Daoy (cell line): ENCODE data around the gene TNFSF15. TPM values are rescaled to one million over a fixed set of nuclear protein-coding genes. Genes with fewer than 3 reads are reported as not detected.

Experiments
- DNase-seq: peaks from one replicate; pipeline ENCODE4 v3.0.0-alpha.2; 2015; ENCODE audit warnings: low read depth
- total RNA-seq: library from RNA; depleted of rRNA; stranded (reverse); fragments of >200 nt; shearing (Covaris generic); gene quantifications from 2 replicates; pipeline ENCODE4 v1.2.3, GENCODE V29; 2014

TNFSF15 gene
- total RNA-seq, 1 experiment from 2014 or later: not detected

DNA sequence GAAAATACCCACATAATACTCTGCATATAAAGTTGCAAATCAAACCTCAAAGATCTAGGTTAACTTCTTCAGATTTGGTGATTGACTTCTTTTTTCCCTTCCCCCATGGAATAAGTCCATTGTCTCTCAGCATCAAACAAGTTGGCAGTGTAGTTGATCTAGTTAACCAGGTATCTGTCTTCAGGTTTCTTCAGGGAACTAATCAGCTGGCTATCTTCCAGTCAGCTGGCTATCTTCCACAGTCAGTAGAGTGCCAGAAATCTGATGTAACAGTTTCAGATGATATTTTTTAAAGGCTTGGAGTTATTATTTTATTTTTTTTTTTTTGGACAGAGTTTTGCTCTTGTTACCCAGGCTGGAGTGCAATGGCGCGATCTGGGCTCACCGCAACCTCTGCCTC lies 16.8 kb downstream of the TNFSF15 start:
- no peak for DNase-seq

DNA sequence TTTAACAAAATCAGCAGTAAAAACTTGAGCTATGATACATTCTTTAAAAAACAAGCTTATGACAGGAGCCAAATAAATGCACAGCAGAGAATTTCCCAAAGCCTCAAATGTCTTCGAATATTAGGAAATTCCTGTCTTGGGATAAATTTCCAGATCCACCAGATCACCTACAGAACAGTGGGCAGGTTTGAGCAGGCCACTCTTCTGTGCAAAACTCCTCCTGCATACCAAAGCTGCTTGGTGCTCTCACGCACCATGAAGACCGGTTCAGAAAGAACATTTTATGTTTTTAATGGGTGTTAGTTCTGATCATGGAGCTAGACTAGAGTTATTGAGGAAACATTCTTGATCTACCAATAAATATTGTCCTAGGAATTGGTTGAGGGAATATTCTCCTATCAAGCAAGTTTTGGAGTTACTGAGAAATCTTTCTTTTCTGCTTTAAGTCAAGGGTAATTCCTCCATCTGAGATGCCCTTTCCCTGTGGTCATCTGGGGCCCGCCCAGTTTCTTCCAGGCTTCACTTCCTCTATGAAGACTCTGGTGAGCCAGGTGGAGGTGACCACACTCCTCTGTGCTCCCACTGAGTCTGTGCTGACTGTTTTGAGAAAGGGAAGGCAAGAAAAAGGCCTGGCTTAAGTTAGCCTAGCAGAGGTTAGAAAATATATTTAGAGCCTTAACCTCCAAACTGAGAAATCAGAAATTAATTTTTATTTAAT lies 17.9 kb downstream of the TNFSF15 start:
- no peak for DNase-seq

DNA sequence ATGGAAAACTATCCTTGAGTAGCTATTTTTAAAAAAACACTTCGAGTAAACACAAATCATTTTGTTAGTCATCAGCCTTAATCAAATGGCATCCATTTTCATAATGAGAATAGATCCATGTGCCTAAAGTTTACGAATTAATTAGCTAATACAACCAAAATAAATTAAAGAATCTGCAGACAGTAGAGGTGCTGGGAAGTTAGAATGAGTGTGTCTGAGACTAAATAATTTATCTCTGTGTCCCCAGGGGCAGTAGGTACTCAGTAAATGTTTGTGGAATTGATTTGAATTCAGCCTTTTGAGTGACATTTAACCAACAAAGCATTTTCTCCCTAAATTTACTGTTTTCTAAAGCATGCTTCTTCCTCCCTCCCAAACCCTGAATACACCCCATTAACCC lies 18.6 kb downstream of the TNFSF15 start:
- DNase-seq: no peak

DNA sequence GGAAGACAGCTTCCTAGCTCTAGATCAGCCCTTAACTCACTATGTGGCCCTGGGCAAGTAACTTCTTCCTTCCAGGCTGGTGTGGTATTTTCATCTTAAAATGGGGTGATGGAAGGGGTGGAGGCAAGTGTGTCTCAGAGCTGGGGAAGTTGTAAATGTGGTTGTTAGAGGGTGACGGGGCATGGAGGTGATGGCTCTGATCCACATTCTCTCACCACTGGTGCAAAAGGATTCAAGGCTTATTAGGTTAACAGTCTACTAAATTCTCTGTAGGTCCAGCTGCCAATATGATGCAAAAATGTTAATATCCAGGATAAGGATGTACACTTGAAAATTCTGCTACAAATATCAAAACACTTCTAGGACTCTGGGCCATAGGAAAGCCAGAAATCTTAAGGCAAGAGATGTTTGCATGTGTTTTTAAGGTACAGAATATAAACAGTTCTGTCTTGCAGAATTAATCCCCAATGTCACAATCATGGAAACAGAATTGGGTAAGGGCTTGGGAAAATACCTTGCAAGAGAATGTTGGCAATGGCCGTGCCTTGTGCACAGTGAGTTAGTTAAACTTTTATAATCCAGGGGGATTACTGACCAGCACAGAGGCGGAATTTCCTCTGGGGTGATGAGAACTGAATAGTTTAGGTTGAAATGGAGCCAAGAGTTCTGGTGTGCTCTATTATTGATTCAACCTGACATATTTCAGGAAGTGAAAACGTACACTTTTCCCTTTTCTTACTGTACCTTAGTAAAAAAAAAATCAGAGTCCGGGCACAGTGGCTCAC lies 19.8 kb downstream of the TNFSF15 start:
- no peak for DNase-seq

DNA sequence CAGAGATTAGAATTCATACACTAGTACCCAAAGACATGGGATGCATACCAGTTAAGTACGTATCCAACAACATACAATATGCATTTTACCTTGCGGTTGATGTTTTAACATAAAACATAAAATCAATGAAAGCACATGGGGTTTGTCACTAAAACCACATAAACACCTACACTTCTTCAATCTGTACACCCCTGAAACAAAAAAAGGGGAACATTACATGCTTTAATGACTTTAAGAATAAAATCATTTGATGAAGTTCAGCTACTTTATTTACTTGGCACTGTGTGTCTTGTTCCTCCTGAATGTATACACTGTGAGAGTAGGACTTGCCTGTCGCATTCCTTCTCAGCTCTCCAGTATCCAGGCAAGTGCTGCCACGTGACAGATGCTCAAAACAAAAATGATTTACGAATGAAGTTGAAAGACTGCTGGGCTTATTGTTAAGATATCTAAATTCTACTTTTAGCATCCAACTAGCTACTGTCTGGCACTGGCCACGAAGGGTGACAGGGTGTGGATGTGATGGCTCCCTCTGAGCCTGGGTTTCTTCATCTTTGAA lies 21.0 kb downstream of the TNFSF15 start:
- DNase-seq: no peak

DNA sequence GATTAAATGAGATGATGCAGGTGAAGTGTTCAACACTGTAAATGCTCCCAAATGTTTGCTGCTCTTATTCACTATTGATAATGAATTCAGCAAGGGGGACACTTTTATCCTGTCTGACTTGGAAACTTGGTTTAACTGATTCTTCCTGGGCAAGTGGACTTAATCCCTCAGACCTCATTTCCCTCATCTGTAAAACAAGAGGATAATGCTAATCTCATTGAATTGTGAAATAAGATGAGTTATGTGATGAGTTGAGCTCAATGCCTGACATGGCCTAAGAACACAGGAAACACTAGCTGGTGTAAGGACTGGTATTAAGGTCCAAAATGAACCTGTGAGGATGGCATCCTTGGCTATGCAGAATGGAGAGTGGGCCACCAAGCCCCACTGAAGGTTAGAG lies 23.3 kb downstream of the TNFSF15 start:
- no peak for DNase-seq

DNA sequence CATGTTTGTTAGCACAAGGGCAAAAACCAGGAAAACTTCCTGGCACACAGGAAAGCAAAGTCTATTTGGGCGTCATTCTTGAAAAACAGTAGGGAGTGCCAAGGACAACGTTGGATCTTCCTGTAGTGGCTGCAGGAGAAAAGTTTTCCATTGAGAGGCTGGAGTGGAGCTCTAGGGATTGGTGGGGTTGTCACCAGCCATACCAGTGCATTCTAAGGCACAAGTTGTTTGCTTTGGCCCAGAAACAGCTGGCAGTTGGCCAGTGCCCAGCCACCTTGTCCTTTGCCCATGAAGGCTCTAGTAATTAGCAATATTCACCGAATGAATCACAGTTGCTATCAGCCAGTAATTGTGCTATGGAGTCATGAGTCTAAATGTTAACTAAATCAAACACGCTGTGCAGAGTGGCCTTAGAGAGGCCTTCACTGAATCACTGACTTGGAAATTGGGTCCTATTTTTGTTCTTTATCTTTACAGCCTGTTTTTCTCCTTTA lies 26.4 kb downstream of the TNFSF15 start:
- DNase-seq: peak; percentile 96

DNA sequence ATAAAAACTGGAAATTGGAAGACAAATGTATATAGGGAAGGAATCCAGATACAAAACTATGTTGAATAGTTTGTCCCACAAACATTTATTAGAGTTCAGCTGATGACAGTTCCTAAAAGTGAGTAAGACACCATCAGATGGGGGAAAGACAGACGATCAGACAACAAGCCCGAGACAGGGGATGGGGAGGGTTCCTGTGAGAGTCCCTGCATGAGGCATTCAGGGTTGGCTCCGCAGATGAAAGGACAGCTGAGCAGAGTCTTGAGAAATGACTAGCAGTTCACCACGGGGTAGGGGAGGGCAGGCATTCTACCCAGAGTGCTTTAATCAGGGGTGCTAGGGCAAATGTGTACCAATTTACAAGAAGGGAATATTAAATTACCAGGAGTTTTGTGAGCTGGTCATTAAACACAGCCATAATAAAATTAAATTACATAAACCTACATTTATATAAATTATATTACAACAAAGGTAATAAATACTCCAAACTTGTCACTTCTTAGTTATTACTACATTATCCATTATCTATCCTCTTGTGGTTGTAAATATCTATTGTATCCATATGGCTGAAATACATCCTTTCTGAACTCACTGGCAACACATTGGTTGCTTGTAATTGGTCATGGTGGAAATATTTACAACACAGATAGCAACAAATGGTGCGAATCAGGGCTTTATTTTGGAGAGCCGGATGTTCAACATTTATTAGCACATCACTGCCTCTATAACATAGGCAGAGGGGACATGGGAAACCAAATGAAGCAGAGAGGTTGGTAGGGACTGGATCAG lies 27.8 kb downstream of the TNFSF15 start:
- no peak for DNase-seq

DNA sequence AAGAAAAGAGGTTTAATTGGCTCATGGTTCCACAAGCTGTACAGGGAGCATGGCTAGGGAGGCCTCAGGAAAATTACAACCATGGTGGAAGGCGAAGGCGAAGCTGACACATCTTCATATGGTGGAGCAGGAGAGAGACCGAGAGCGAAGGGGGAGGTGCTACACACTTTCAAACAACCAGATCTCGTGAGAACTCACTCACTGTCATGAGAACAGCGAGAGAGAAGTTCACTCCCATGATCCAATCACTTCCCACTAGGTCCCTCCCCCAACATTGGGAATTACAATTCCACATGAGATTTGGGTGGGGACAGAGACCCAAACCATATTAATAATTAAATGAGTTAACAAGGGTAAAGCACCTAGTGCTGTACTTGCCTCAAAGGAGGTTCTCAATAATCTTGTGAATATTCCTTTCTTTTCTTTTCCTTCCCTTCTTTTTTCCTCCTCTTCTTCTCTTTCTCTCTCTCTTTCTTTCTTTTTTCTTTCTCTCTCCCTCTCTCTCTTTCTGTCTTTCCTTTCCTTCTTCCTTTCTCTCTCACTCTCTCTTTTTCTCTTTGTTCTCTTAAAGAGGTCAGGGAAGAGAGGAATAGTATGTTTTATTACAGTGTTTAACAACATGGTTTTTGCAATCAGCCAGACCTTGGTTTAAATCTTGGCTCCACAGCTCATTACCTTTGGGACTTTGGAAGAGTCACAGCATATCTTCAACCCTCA lies 29.0 kb downstream of the TNFSF15 start:
- no peak for DNase-seq

DNA sequence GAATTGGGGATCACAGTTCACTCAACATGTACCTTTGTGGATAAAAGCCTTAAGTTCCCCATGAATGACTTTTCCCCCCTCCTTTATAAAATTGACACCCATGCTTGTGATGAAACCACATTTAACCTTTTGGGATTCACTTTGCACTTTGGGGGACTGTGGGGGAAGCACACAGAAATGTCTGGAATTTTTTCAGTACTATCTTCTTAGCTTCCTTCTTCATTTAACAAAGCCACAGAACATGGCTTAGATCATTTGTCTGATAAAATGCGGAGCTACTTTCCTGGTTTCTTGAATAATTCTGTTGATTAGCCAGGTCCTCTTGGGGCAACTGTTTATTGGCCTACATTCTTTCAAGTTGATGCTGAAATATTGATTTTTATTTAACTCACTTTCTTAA lies 29.9 kb downstream of the TNFSF15 start:
- DNase-seq: no peak

DNA sequence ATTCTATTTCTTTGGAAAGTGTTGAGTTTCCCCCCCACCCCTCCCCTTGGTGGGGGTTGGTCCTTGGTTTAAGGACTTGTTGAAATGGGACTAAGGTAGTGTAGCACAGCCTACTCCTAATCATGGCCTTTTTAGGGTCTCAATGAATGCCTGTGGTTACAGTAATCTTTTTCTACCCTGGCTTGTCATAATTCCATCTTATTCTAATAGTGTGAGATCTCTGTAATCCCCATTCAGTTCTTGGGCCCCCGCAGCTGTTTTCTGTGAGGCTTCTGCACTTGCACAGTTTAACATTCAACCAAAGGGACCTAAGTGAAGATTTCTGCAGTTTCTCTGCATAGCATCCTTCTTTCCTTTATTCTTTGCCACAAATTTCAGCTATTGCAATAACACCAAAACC lies 30.7 kb downstream of the TNFSF15 start:
- DNase-seq: no peak

DNA sequence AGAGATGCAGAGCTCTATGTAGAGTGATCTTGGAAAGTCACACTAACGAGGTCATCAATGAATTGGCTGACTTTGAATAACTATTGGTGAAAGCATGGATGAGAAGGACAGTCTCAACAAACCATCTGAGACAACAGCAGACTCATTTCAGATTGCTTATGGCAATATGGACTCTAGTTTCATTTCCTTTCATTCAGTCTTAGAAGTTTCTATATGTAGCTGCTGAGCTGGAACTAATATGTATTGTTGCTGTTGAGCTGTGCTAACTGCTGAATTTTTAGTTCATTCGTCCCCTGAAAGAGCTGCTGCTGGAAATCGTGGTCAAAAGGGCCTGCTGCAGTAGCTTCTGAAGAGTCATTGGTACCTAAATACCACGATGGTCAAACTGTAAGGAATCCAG lies 31.3 kb downstream of the TNFSF15 start:
- no peak for DNase-seq

DNA sequence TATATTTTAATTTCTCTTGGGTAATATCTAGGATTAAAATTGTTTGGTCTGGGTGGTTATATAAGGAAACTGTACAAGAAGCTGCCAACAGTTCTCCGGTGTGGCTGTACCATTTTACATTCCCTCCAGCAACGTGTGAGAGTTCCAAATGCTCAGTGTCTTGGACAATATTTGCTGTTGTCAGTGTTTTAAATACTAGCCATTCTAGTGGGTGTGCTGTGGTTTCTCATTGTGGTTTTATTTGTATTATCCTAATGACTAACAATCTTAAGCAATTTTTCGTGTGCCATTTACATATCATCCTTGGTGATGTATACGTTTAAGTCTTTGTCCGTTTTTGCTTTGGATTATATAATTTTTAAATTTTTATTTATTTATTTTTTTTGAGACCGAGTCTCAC lies 34.0 kb downstream of the TNFSF15 start:
- no peak for DNase-seq

DNA sequence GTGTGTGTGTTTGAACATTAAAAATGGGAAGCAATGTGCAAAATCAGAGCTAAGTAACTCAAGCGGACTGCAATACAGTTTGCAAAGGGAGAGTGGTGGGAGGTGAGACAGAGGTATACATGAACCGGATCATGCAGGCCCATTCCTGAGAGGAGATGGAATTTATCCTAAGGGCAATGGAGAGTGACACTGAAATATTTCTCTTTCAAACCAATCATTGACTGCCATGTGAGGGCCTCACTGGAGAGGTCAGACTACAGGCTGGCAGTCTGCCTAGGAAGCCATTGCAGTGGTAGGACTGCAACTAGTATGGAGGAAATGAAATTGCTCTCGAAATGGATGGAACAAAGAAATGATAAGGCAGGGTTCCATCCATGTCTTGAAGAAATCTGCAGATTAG lies 34.8 kb downstream of the TNFSF15 start:
- no peak for DNase-seq

DNA sequence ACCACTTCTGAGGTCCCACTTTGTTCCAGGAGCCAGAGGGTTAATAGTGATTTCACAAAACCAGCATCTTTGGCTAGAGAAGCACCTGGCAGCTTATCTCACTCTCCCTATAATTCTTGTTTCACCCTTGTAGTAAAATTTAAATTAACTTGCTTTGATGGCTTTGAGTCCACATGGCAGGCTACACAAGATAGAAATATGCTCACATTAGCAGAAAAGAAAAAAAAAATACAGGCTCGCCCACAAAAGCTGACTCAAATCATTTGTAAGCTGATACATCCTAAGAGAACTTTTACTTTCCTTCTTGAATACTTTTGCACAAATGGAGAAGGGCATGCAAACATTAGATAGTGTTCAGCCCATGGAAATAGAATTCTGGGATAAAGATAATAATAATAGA lies 36.2 kb downstream of the TNFSF15 start:
- no peak for DNase-seq

DNA sequence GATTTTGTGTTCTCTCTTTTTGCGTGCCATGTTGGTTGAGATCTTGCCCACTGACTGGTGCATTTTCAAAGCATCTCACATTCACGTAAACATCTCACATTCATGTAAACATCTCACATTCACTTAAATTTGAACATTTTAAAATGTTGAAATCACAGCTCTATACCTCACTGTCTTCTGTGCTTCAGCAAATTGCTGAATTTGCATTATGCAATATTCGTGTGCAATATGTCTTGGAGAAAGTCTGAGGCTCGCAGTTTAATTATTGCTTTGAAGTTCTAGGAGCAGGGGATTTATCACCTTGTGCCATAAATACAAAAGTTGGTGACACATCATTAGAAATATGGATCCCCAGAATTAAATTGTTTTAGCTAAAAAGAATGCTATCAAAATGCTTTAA lies 42.6 kb downstream of the TNFSF15 start:
- no peak for DNase-seq

DNA sequence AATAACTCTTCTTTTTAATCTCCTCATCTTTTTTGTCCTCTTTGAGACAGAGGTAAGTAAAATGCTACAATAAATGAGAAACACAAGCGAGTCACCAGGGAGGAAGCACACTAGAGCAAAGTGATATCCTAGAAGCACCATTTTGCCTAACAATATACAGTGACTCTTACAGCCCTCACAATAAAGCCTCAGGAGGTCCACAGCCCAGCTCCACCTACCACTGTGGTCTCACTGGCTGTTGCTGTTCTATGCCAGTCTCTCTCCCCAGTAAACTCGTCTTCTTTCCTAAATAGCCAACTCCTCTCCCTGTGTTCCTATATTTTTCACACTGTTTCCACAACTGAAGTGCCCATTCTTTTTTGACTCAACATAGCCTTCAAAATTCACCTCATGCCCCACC lies 44.3 kb downstream of the TNFSF15 start:
- no peak for DNase-seq

DNA sequence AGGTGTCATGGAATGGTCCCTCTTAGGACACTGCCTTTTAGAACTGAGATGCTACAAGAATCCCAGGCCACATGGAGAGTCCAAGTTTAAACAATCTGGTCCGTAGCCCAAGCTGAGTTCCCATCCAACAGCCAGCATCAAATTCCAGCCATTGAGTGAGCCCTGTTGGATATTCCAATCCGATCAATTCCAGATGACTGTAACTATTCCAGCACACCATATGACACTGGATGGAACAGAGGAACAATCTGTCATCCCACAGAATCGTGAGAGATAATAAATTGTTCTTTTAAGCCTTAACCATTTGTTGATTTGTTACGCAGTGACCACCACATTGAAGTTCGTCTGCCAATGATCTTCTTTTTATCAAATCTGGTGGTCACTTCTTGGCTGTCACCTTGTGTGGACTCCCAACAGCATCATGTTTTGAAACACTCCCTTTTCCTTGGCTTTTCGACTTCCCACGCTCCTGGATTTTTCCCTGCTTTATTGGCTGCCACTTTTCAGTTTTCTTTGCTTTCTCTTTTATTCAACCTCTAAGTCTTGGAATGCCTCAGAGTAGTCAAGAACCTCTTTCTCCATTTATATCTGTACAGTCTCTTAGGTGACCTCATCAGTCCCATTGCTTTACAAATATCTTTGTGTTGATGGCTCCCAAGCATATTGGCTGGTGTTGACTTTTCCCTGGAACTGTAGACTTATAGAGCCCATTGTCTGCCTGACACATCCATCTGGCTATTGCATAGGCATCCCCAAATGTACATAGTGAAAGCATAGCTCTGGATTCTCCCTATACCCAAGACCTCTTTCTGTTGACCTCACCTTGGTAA lies 46.1 kb downstream of the TNFSF15 start:
- no peak for DNase-seq

DNA sequence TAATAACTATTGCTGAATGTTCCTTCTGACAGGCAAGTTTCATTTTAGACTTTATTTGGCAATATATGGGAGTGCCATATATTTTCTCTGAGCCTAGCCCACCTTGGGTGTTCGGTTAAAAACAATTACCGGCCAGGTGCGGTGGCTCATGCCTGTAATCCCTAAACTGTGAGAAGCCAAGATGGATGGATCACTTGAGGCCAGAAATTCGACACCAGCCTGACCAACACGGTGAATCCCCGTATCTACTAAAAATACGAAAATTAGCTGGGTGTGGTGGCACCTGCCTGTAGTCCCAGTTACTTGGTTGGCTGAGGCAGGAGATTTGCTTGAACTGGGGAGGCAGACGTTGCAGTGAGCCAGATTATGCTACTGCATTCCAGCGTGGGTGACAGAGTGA lies 47.9 kb downstream of the TNFSF15 start:
- no peak for DNase-seq

DNA sequence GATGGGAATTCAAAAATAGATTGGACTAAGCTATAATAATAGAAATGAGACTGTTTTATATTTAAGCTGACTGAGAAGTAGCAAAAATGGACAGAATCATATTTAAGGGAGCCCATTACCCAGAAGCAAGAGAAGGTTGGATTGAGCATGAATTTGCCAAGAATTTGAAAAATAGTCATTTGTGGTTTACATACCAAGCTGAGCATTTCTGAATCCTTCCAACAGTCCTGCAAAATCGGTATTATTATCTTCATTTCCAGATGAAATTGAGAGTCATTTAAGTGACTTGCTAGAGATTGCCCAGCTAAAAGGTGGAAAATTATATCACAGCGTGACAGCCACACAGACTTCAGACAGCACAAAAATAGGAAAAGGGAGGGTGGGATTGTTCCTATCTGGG lies 48.4 kb downstream of the TNFSF15 start:
- DNase-seq: no peak

DNA sequence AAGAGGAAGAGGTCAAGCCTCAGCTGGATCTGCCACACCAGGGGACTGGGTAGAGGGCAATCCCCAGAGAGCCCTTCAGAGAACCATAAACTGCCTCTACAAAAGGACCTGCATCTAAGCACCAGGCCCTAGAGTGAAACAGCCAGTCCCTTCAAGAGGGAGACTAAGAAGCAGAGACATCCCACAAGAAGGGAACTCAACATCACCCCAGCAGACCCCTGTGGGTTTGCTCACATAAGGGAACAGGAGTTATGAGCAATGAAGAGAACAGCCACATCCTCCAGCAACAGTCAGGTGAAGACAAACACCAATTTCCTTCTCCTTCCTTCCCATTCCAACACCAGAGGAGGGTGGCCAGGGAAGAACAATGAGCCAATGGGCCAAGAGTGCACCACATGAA lies 48.9 kb downstream of the TNFSF15 start:
- no peak for DNase-seq
